ENCODE results near the gene GRIK4.

The GRIK4 gene

DNA sequence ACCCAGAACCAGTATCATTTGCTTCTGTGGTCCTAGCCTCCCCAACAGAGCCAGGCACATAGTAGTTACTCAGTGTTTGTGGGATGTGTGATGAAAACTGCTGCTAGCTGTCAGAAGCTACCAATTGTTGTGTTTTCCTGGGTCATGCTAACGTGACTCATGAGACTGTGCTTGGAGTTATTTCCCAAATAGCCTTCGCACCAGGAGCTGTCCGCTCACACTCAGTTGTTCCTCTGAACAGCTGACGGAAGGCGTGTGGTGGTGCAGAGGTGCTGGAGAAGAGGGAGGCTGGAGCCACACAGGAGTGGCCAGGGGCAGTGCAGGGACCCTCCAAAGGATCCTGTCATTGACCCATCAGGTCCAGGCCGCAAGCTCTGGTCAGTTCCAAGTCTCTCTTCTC, 458.4 kb downstream of the GRIK4 start:
- TF ChIP-seq, protein P1, sequence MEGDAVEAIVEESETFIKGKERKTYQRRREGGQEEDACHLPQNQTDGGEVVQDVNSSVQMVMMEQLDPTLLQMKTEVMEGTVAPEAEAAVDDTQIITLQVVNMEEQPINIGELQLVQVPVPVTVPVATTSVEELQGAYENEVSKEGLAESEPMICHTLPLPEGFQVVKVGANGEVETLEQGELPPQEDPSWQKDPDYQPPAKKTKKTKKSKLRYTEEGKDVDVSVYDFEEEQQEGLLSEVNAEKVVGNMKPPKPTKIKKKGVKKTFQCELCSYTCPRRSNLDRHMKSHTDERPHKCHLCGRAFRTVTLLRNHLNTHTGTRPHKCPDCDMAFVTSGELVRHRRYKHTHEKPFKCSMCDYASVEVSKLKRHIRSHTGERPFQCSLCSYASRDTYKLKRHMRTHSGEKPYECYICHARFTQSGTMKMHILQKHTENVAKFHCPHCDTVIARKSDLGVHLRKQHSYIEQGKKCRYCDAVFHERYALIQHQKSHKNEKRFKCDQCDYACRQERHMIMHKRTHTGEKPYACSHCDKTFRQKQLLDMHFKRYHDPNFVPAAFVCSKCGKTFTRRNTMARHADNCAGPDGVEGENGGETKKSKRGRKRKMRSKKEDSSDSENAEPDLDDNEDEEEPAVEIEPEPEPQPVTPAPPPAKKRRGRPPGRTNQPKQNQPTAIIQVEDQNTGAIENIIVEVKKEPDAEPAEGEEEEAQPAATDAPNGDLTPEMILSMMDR (IDR thresholded peaks at IDR 0.05; ENCODE audit: borderline replicate concordance, control extremely low read depth, extremely low read depth, insufficient read depth, missing control alignments) = no peak
- in situ Hi-C loops (cut with MboI; ENCODE audit: low sequenced_read_pairs, unreplicated experiment) = no loop called here

DNA sequence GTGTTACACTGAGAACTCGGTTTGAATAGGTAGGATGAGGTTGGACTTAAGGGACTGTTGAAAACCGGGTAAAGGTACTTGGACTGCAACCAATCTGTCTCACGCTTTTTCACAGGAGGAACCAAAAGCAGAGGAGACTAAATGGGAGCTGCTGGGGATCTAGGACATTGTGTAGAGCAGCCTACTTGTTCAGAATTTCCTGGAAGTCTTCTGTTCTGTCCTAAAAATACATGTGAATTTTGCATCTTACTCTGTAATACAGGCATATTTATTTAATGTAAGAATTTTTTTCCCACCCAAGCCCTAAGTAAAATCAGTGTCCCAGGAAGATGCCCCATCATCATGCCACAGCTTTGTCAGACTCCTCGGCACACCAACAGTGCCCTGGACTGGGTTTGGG, 460.3 kb downstream of the GRIK4 start:
- TF ChIP-seq, protein P1 (IDR thresholded peaks at IDR 0.05; ENCODE audit: borderline replicate concordance, control extremely low read depth, extremely low read depth, insufficient read depth, missing control alignments) = no peak
- no peak for DNase-seq (ENCODE audit: low spot score)
- in situ Hi-C loops (cut with MboI; ENCODE audit: low sequenced_read_pairs, unreplicated experiment) = no loop called here

More for the DNA sequence above, 458.4 kb downstream of the GRIK4 start:
- no peak for DNase-seq (ENCODE audit: low spot score)

DNA sequence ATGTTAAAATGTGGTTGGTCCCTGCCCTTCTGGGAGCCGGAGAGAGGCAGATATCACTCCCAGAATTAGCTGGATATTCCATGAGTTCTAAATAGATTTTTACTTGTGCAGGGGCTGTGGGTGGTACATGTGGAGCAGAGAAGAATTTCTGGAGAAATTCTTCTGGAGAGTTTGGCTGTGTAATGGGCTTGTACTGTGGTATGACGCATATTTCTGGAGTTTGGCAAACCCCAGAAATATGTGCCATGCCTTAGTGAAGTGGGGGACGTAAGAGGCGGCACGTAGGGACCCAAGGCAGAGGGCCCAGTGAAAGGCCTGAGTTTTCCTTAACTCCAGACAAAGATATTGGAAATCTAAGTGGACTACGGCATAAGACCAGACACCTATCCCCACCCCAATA, 461.1 kb downstream of the GRIK4 start:
- TF ChIP-seq, protein P1 (IDR thresholded peaks at IDR 0.05; ENCODE audit: borderline replicate concordance, control extremely low read depth, extremely low read depth, insufficient read depth, missing control alignments) = no peak
- DNase-seq (ENCODE audit: low spot score) = no peak
- in situ Hi-C loops (cut with MboI; ENCODE audit: low sequenced_read_pairs, unreplicated experiment) = no loop called here

DNA sequence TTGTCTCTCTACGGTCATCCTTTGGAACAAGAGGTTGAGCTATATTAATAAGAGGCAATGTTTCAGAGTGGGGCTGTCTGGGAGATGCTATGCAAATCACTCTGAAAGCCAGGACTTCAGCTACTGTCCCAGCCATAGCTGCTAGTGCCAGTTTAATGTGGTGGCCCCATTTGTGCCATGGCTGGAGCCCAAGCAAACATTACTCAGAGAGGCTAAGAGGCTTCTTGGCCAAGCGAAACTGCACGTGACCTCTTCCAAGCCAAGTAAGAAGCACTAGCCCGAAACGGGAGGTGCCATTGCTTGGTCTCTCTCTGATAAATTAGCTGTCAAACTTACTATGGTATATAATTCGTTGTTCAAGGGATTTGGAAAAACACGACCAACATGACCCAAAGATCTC, 462.0 kb downstream of the GRIK4 start:
- TF ChIP-seq, protein P1 (IDR thresholded peaks at IDR 0.05; ENCODE audit: borderline replicate concordance, control extremely low read depth, extremely low read depth, insufficient read depth, missing control alignments) = no peak
- DNase-seq (ENCODE audit: low spot score) = no peak
- in situ Hi-C loops (cut with MboI; ENCODE audit: low sequenced_read_pairs, unreplicated experiment) = no loop called here

DNA sequence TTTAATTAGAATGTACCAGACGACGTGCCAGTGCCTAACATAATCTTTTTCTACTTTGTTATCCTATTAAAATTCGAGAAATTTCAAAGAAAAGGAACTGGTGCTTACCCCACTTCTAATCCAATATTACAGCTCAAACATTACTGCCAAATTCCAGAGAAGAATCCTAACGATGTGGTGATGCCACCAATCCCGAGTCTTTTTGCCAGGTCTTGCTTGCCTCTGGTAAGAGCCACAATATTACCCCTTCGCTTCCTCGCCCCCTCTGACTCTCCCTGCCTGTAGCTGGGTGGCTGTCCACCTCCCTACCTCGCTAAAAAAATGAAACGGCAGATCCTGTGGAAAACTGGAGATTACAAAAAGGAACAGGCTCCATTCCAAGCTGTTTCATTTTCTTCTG, 462.9 kb downstream of the GRIK4 start:
- in situ Hi-C loops (cut with MboI; ENCODE audit: low sequenced_read_pairs, unreplicated experiment) = no loop called here
- DNase-seq (ENCODE audit: low spot score) = no peak
- TF ChIP-seq, protein P1 (IDR thresholded peaks at IDR 0.05; ENCODE audit: borderline replicate concordance, control extremely low read depth, extremely low read depth, insufficient read depth, missing control alignments) = no peak

DNA sequence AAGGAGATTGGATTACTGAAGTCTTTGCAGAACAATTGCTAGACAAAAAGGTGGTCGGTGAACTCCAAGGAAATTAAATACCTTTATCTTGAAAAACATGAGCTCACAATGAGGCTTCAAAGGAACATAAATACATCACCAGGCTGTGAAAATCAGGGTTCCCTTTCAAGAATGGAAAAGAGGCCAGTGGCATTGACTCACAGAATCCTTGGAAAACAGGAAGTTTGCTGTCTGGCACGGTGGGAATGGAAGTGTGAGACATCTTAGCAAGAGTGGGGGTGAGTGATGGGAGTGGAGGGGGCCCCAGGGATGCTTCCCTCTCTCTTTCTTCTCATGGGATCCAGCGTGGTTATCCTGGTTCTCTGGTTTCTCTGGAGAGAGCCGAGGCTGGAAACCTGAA, 463.4 kb downstream of the GRIK4 start:
- DNase-seq (ENCODE audit: low spot score) = no peak
- in situ Hi-C loops (cut with MboI; ENCODE audit: low sequenced_read_pairs, unreplicated experiment) = no loop called here
- TF ChIP-seq, protein P1 (IDR thresholded peaks at IDR 0.05; ENCODE audit: borderline replicate concordance, control extremely low read depth, extremely low read depth, insufficient read depth, missing control alignments) = no peak

Data from GM13976 (cell line).